Measurements from ENCODE around the gene TMEM63B. TPM values are rescaled to one million over a fixed set of nuclear protein-coding genes. Genes with fewer than 3 reads are reported as not detected.
"Not testable (repeated sequence)": the region's sequence is repeated elsewhere in the genome, so short reads cannot be mapped to it uniquely, and the experiment has no call there.

Gene TMEM63B
- total RNA-seq, 1 donor from 2014 or later = 10.4 TPM

- intact Hi-C loops (cut with micrococcal nuclease) = no loop called here
Observed at GRCh38 chr6:44139351-44139743, 12.0 kb downstream of the TMEM63B start.

DNA sequence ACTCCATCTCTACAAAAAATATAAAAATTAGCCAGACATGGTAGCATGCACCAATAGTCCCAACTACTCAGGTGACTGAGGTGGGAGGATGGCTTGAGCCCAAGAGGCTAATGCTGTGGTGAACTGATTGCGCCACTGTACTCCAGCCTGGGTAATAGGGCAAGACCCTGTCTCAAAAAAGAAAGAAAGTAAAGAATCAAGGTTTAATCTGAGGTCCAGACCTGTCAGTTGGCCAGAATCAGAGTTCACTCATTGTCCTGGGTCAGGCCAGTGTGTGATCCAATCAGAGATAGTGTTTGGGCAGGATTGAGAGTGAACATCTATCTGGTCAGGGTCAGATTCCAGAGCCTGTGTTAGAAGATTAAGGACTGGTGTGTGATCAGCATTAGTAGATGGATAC is 15.5 kb downstream of the TMEM63B start:
- intact Hi-C loops (cut with micrococcal nuclease) = no loop called here

GRCh38 chr6:44143731-44144130 is 16.4 kb downstream of the TMEM63B start:
- intact Hi-C loops (cut with micrococcal nuclease) = no loop called here

- intact Hi-C loops (cut with micrococcal nuclease) = not testable (repeated sequence)
Observed at GRCh38 chr6:44144536-44144935, 17.2 kb downstream of the TMEM63B start.

GRCh38 chr6:44145839-44146238 is 18.5 kb downstream of the TMEM63B start:
- intact Hi-C loops (cut with micrococcal nuclease) = no loop called here

GRCh38 chr6:44146685-44147084 is 19.3 kb downstream of the TMEM63B start:
- intact Hi-C loops (cut with micrococcal nuclease) = no loop called here

GRCh38 chr6:44147256-44147655 is 19.9 kb downstream of the TMEM63B start:
- intact Hi-C loops (cut with micrococcal nuclease) = no loop called here

DNA sequence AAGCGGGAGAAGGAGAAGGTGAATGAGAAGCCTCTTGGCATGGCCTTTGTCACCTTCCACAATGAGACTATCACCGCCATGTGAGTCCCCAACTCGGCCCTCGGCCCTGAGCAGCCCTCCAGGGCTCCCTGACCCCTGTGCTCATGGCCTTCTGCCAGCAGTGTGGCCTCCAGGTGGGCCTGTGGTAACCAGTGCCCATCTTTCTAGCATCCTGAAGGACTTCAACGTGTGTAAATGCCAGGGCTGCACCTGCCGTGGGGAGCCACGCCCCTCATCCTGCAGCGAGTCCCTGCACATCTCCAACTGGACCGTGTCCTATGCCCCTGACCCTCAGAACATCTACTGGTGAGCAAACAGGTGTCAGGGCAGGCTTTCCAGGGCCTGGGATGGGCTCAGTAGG is 21.0 kb downstream of the TMEM63B start:
- intact Hi-C loops (cut with micrococcal nuclease) = no loop called here

GRCh38 chr6:44149369-44150012 is 22.1 kb downstream of the TMEM63B start:
- intact Hi-C loops (cut with micrococcal nuclease) = loop anchor here (2.0 kb wide), 1 partner anchor 23 kb away; the partner anchor contains the start of genes MRPL14 and TMEM63B

DNA sequence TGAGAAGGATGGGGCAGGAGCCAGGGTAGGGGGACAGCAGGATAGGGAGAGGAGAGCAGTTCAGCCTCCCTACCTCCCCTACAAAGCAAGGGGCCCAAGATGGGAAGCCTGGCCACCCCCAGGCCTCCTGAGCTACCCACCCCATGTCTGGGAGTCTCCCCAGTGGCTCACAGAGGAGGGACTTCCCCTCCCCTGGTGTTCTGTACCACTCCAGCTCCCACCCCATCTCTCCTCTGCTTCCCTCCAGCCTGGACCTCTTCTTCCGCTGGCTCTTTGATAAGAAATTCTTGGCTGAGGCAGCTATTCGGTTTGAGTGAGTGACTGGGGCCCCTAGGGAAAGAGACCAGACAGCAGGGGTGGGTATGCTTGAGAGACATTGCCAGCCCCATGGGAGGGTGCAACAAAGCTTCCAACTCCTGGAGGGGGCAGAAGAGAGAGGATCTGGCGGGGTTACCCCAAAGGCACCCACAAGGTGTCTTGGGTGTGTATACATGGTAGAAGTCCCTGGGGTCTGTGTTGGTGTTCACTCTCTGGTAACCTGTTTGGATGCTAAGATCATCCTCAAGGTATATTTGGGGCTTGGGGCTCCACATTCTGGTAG is 23.1 kb downstream of the TMEM63B start:
- intact Hi-C loops (cut with micrococcal nuclease) = loop anchor here (2.0 kb wide), 1 partner anchor 24 kb away; the partner anchor contains the start of genes MRPL14 and TMEM63B

GRCh38 chr6:44151348-44152108 is 24.2 kb downstream of the TMEM63B start:
- intact Hi-C loops (cut with micrococcal nuclease) = loop anchor here (1.0 to 2.0 kb wide), 3 partner anchors 25 to 55 kb away; partner anchors contain the start of genes MRPL14 and TMEM63B

DNA sequence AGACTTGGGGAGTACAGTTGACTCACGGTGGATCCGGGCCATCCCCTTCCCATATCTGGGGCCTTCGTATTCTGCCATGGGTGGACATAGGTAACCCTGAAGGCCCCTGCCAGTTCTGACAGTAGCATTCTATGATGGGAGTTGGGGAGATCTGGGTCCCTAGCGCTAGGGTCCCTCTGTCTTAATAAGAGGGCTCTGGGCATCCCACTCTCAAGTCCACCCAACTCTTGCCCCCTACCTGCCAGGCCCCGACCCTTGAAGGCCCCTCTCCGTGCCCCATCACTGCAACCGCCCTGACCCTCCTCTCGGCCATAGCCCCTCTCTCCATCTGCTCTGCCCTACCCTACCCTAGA is 24.7 kb downstream of the TMEM63B start:
- intact Hi-C loops (cut with micrococcal nuclease) = loop anchor here (1.0 kb wide), 2 partner anchors 52 to 56 kb away; no protein-coding TSS in a partner anchor

- intact Hi-C loops (cut with micrococcal nuclease) = loop anchor here (1.0 kb wide), 2 partner anchors 52 to 56 kb away; no protein-coding TSS in a partner anchor
Observed at GRCh38 chr6:44152533-44152932, 25.2 kb downstream of the TMEM63B start.

DNA sequence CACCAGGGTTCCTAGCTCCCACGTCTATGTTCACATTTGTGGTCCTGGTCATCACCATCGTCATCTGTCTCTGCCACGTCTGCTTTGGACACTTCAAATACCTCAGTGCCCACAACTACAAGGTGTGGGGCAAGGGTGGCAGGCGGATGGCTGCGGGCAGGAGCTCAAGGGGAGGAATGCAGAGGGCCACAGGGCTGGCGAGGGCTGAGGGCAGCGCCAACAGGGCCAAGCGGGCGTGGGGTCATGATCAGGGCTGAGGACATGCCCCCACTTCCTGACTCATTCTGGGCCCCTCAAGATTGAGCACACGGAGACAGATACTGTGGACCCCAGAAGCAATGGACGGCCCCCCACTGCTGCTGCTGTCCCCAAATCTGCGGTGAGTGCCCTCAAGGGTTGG is 26.7 kb downstream of the TMEM63B start:
- intact Hi-C loops (cut with micrococcal nuclease) = no loop called here

DNA sequence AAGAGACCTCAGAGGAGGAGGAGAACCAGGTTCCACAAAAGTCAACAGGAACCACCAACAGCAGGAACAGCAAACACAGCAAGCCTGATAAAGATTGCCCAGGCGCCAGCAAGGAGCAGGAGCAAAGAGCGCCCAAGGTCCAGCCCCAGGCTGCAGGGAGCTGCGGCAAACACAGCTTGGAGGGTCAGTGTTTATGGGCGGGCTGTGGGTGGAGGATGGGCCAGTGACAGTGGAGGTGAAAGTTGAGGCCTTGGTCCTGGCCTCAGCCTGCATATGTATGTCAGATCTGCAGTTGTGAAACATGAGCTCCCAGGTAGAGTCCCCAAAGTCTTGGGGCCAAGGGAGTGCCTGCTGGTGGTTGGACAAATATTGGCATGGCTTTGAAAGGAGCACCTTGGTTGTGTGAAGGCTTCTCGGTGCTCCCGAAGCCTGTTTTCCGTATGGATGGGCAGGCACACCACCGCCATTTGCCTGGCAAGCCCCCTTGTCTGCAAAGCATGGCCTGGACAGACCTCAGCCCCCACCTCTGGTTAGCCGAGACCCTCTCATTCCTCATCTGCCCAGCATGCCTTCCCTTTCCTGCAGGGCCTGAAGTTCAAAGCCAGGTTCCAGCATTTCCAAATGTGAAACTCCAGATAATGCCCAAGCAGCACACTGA is 29.3 kb downstream of the TMEM63B start:
- intact Hi-C loops (cut with micrococcal nuclease) = no loop called here

GRCh38 chr6:44157152-44157521 is 29.8 kb downstream of the TMEM63B start:
- intact Hi-C loops (cut with micrococcal nuclease) = no loop called here

DNA sequence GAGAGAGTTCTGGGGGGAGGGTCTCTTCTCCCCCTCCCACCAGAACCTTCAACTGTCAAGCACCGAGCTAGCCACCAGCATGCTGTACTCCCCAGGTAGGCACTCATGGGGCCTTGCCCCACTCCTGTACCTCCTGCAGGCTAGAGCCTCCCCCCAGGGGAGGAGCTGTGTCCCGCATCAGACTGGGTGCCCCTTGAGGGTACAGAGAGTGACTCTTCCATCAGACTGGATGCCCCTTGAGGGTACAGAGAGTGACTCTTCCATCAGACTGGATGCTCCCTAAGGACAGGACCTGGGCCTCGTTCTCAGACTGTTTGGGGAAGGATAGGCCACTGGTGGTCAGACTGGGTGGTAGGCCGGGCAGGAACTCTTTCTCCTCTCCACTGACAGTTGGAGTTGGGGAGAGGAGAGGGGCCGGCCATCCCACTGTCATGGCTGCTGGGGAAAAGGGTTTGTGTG is 31.4 kb downstream of the TMEM63B start, which contains the start of gene CAPN11:
TSS of gene CAPN11 (plus strand) at position 51 of the 459 bp plus-strand sequence. CDS start at position 80, 29 bp downstream.
- intact Hi-C loops (cut with micrococcal nuclease) = no loop called here

- intact Hi-C loops (cut with micrococcal nuclease) = no loop called here
Observed at GRCh38 chr6:44161997-44162338, 34.6 kb downstream of the TMEM63B start.

GRCh38 chr6:44162876-44163625 is 35.7 kb downstream of the TMEM63B start:
- intact Hi-C loops (cut with micrococcal nuclease) = no loop called here

GRCh38 chr6:44166116-44166515 is 38.8 kb downstream of the TMEM63B start:
- intact Hi-C loops (cut with micrococcal nuclease) = no loop called here

Measured in T-helper 2 cell treated with Interferon-gamma antibody and Interleukin-4, amounts not matched to agents 100 ng/mL and 5 ng/mL, for 36 hours (primary cell).